ENCODE measurements around the gene SRRM3.

Gene SRRM3

GRCh38 chr7:76291351-76292212 lies 89.9 kb downstream of the SRRM3 start (continued):
- no peak for TF ChIP-seq ZNF544 (tag by site-specific recombination; IDR thresholded peaks at IDR 0.05)
- TF ChIP-seq ZNF398 (tag by site-specific recombination; IDR thresholded peaks at IDR 0.05) = peak; percentile 73
- no peak for TF ChIP-seq PRDM4 (tag by site-specific recombination; IDR thresholded peaks at IDR 0.05)
- TF ChIP-seq ZNF792 (tag by site-specific recombination; IDR thresholded peaks at IDR 0.05) = no peak
- TF ChIP-seq ZNF404 (tag by site-specific recombination; IDR thresholded peaks at IDR 0.05) = no peak
- no peak for TF ChIP-seq ZNF350 (tag by site-specific recombination; IDR thresholded peaks at IDR 0.05)
- no peak for TF ChIP-seq ZNF623 (tag by site-specific recombination; IDR thresholded peaks at IDR 0.05)
- TF ChIP-seq ZFHX2 (tag by site-specific recombination; conservative IDR thresholded peaks at IDR 0.05) = peak; percentile 84
- no peak for TF ChIP-seq ZNF585B (tag by site-specific recombination; IDR thresholded peaks at IDR 0.05)
- peak; percentile 80 for TF ChIP-seq CTCF (tag by site-specific recombination; IDR thresholded peaks at IDR 0.05)
- TF ChIP-seq KLF9 (tag by site-specific recombination; IDR thresholded peaks at IDR 0.05; ENCODE audit: low read depth) = no peak
- no peak for TF ChIP-seq ZNF624 (tag by site-specific recombination; IDR thresholded peaks at IDR 0.05)
- no peak for TF ChIP-seq ZNF239 (tag by site-specific recombination; IDR thresholded peaks at IDR 0.05)
- TF ChIP-seq PRDM2 (tag by site-specific recombination; IDR thresholded peaks at IDR 0.05; ENCODE audit: borderline replicate concordance) = no peak
- no peak for TF ChIP-seq WT1 (tag by site-specific recombination; IDR thresholded peaks at IDR 0.05)
- TF ChIP-seq EGR2 (tag by site-specific recombination; IDR thresholded peaks at IDR 0.05; ENCODE audit: low read depth) = peak; percentile 70
- TF ChIP-seq ZBTB6 (tag by site-specific recombination; IDR thresholded peaks at IDR 0.05) = no peak
- no peak for TF ChIP-seq ZNF658 (tag by site-specific recombination; IDR thresholded peaks at IDR 0.05)
- TF ChIP-seq ZNF791 (tag by site-specific recombination; IDR thresholded peaks at IDR 0.05) = no peak
- peak; percentile 23; the same call in 1 of the 2 replicates for TF ChIP-seq SP3 (tag by site-specific recombination; IDR thresholded peaks at IDR 0.05)
- TF ChIP-seq ZBTB26 (tag by site-specific recombination; optimal IDR thresholded peaks at IDR 0.05) = peak; percentile 18
- TF ChIP-seq ZNF146 (tag by site-specific recombination; IDR thresholded peaks at IDR 0.05) = no peak
- TF ChIP-seq ZNF629 (tag by site-specific recombination; IDR thresholded peaks at IDR 0.05) = peak; percentile 74
- TF ChIP-seq SCRT2 (tag by site-specific recombination; IDR thresholded peaks at IDR 0.05) = peak; percentile 94
- TF ChIP-seq SETDB1 (IDR thresholded peaks at IDR 0.05; ENCODE audit: insufficient read length, low read length) = no peak

Data from HEK293 (cell line).